Measurements from ENCODE around the gene DAND5.

DNA sequence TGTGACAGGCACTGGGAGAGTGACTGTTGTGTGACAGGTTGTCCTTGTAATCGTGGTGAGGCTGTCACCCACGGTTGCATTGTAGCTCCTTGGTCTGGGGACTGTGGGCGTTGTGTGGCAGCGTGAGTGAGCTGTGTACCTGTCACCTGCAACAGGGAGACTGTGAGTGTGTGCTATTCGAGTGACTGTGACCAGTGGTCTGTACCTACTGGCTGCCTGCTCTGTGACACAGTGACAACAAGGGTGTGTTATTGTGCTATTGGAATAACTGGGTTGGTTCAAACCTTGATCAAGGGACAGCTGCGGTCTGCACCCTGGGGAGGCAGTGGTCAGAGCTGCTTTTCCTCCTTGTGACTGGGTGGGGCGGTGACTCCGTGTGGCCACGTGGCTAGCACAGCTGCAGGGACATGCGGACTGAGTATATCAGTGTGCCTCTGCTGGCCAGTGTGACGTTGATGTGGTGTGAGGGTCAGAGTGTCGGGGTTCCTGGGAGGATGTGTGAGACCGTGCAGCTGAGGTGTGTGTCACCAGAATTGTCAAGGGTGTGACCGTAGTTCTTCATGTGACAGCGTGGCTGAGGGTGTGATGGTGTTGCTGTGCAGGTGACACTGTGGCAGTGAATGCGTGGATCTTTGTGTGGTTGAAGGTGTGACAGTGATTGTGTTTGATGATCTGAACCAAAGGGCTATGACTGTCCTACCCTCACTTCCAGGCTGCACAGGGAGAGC is 15.8 kb downstream of the DAND5 start:
- TF ChIP-seq NFRKB (IDR thresholded peaks at IDR 0.05; ENCODE audit: low read depth), result no peak
- TF ChIP-seq, protein P1, sequence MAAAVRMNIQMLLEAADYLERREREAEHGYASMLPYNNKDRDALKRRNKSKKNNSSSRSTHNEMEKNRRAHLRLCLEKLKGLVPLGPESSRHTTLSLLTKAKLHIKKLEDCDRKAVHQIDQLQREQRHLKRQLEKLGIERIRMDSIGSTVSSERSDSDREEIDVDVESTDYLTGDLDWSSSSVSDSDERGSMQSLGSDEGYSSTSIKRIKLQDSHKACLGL (CRISPR knock-in tag; IDR thresholded peaks at IDR 0.05; ENCODE audit: borderline replicate concordance, poor library complexity, severe bottlenecking), result peak; percentile 70

All from K562 (cell line).